ENCODE measurements around the gene KCNH1. TPM values are rescaled to one million over a fixed set of nuclear protein-coding genes. Genes with fewer than 3 reads are reported as not detected.

Gene KCNH1
- total RNA-seq, 2 donors from 2014 or later: 3.2 to 3.5 TPM

GRCh38 chr1:211145944-211146343 is 12.0 kb upstream of the KCNH1 start:
- H3K27ac Mint-ChIP-seq: no peak overlapping the region
- peaks cover 14% of the 10 kb centered on the region for H3K27me3 Mint-ChIP-seq (ENCODE audit: insufficient read depth)
- H3K36me3 Mint-ChIP-seq (ENCODE audit: low read depth): peaks cover 14% of the 10 kb centered on the region
- no peak for TF ChIP-seq CTCF (conservative IDR thresholded peaks at IDR 0.05)
- Histone ChIP-seq H3K4me1 (ENCODE audit: control insufficient read depth, insufficient read depth, low read length) (peaks cover 6% of the 10 kb centered on the region), H3K4me3 (ENCODE audit: low read length) (no peak overlapping the region), H3K27me3 (ENCODE audit: control insufficient read depth, insufficient read depth, low read length, poor library complexity, severe bottlenecking) (no peaks in the 10 kb centered on the region), H3K9ac (ENCODE audit: extremely low read depth, low read length, poor library complexity, severe bottlenecking) (no peak overlapping the region), H3K36me3 (ENCODE audit: control insufficient read depth, insufficient read depth, low read length) (no peaks in the 10 kb centered on the region), H3K9me3 (ENCODE audit: control insufficient read depth, low read length) (peaks cover 26% of the 10 kb centered on the region), H3K27ac (ENCODE audit: low read depth, low read length) (no peak overlapping the region)
- WGBS, 2 experiments (ENCODE audit: insufficient coverage in 1 of 2, insufficient read length in 1 of 2): 88 to 92% methylated on average over 4 of the region's 4 CpGs
- peaks cover 20% of the 10 kb centered on the region for H3K9me3 Mint-ChIP-seq
- H3K4me3 Mint-ChIP-seq: no peak overlapping the region
- DNase-seq: no peak
- H3K4me1 Mint-ChIP-seq: peaks cover 13% of the 10 kb centered on the region

- H3K4me1 Mint-ChIP-seq: peaks cover 28% of the 10 kb centered on the region
- H3K4me1 ChIP-seq (ENCODE audit: control insufficient read depth, insufficient read depth, low read length): peaks cover 6% of the 10 kb centered on the region
- WGBS, 2 experiments (ENCODE audit: insufficient coverage in 1 of 2, insufficient read length in 1 of 2): 50% methylated on average over 2 to 4 of the region's 5 CpGs
- no peak overlapping the region for H3K4me3 Mint-ChIP-seq
- H3K36me3 ChIP-seq (ENCODE audit: control insufficient read depth, insufficient read depth, low read length): no peaks in the 10 kb centered on the region
- H3K36me3 Mint-ChIP-seq (ENCODE audit: low read depth): peaks cover 5% of the 10 kb centered on the region
- H3K9me3 ChIP-seq (ENCODE audit: control insufficient read depth, low read length): peaks cover 14% of the 10 kb centered on the region
- peaks cover 34% of the 10 kb centered on the region for H3K27me3 ChIP-seq (ENCODE audit: control insufficient read depth, insufficient read depth, low read length, poor library complexity, severe bottlenecking)
- DNase-seq: no peak
- H3K27ac Mint-ChIP-seq: no peak overlapping the region
- no peak overlapping the region for H3K9ac ChIP-seq (ENCODE audit: extremely low read depth, low read length, poor library complexity, severe bottlenecking)
- no peak overlapping the region for H3K4me3 ChIP-seq (ENCODE audit: low read length)
- H3K9me3 Mint-ChIP-seq: peaks cover 8% of the 10 kb centered on the region
- peak; percentile 78 for TF ChIP-seq CTCF (conservative IDR thresholded peaks at IDR 0.05)
- no peak overlapping the region for H3K27ac ChIP-seq (ENCODE audit: low read depth, low read length)
- H3K27me3 Mint-ChIP-seq (ENCODE audit: insufficient read depth): peaks cover 38% of the 10 kb centered on the region
Observed at GRCh38 chr1:211135342-211135950, 1.5 kb upstream of the KCNH1 start.

- H3K4me1 Mint-ChIP-seq: peaks cover 28% of the 10 kb centered on the region
- no peaks in the 10 kb centered on the region for H3K9me3 Mint-ChIP-seq
- peak overlapping the region; percentile 74 for H3K4me3 ChIP-seq (ENCODE audit: low read length)
- no peak for TF ChIP-seq CTCF (conservative IDR thresholded peaks at IDR 0.05)
- peak; percentile 78 for DNase-seq
- no peaks in the 10 kb centered on the region for H3K36me3 Mint-ChIP-seq (ENCODE audit: low read depth)
- H3K36me3 ChIP-seq (ENCODE audit: control insufficient read depth, insufficient read depth, low read length): no peaks in the 10 kb centered on the region
- H3K27me3 Mint-ChIP-seq (ENCODE audit: insufficient read depth): peaks cover 46% of the 10 kb centered on the region
- peaks cover 48% of the 10 kb centered on the region for H3K27me3 ChIP-seq (ENCODE audit: control insufficient read depth, insufficient read depth, low read length, poor library complexity, severe bottlenecking)
- H3K4me3 Mint-ChIP-seq: peak overlapping the region; percentile 53
- WGBS, 2 experiments (ENCODE audit: insufficient coverage in 1 of 2, insufficient read length in 1 of 2): 2 to 3% methylated on average over 8 to 31 of the region's 31 CpGs
- H3K27ac ChIP-seq (ENCODE audit: low read depth, low read length): no peak overlapping the region
- H3K4me1 ChIP-seq (ENCODE audit: control insufficient read depth, insufficient read depth, low read length): peaks cover 6% of the 10 kb centered on the region
- H3K9me3 ChIP-seq (ENCODE audit: control insufficient read depth, low read length): no peaks in the 10 kb centered on the region
- H3K27ac Mint-ChIP-seq: no peak overlapping the region
- no peak overlapping the region for H3K9ac ChIP-seq (ENCODE audit: extremely low read depth, low read length, poor library complexity, severe bottlenecking)
Observed at GRCh38 chr1:211133393-211133835, 534 bp downstream of the KCNH1 start.

Data from endodermal cell (in vitro differentiated cells).